DND-41 (cell line): ENCODE data around the gene CD300LD.

Experiments used
- EZH2 ChIP-seq: IDR thresholded peaks from 3 replicates; pipeline ENCODE4 v1.6.1; 2012; ENCODE audit warnings: borderline replicate concordance, low read depth, mild to moderate bottlenecking, moderate library complexity, low read length, inconsistent platforms; ENCODE audit not compliant: severe bottlenecking
- TF ChIP-seq, protein P1 (sequence below): IDR thresholded peaks from 2 replicates; pipeline ENCODE4 v1.5.1; 2012; ENCODE audit warnings: borderline replicate concordance, low read length, moderate library complexity, mild to moderate bottlenecking; ENCODE audit not compliant: poor library complexity, severe bottlenecking; ENCODE audit errors: extremely low read depth

DNA sequence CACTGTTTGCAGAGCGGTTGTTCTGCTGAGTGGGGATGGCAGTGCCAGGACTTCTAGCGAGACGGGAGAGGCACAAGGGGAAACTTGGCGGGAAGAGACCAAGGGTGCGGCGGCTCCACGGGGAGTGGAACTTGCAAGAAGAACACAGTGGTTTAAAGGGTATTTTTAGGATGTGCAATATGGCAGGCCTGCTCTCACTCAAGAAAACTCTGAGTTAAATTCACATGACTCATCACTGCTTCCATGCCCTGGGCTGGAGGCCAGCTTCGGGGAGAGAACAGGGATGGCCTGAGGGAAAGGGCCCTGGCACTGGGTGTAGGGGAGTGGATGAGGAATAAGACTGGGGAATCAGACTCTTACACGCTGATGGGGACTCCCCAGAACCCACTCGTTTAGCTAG, 13.3 kb upstream of the CD300LD start:
- TF ChIP-seq, protein P1, sequence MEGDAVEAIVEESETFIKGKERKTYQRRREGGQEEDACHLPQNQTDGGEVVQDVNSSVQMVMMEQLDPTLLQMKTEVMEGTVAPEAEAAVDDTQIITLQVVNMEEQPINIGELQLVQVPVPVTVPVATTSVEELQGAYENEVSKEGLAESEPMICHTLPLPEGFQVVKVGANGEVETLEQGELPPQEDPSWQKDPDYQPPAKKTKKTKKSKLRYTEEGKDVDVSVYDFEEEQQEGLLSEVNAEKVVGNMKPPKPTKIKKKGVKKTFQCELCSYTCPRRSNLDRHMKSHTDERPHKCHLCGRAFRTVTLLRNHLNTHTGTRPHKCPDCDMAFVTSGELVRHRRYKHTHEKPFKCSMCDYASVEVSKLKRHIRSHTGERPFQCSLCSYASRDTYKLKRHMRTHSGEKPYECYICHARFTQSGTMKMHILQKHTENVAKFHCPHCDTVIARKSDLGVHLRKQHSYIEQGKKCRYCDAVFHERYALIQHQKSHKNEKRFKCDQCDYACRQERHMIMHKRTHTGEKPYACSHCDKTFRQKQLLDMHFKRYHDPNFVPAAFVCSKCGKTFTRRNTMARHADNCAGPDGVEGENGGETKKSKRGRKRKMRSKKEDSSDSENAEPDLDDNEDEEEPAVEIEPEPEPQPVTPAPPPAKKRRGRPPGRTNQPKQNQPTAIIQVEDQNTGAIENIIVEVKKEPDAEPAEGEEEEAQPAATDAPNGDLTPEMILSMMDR: no peak
- no peak for TF ChIP-seq EZH2
